Cerebellar nuclear complex (tissue), 1 donor: ENCODE measurements around the gene TMA7B.

Experiments used
- DNase-seq, 2 experiments: peaks; one replicate each; lab custom pipeline; 2025; lab: John Stamatoyannopoulos, UW

TMA7B gene

GRCh38 chr22:39959640-39960447 lies at the start of gene TMA7B:
TMA7B (plus strand) TSS chr22:39960397; CDS start chr22:39964375, 3,978 bp downstream.
- DNase-seq = no peak

- DNase-seq = no peak
Observed at GRCh38 chr22:39910876-39911613, 49.2 kb upstream of the TMA7B start.

GRCh38 chr22:39913321-39913720 lies 46.9 kb upstream of the TMA7B start:
- no peak for DNase-seq

- DNase-seq = no peak
Observed at GRCh38 chr22:39913886-39914285, 46.3 kb upstream of the TMA7B start.

GRCh38 chr22:39914584-39914983 lies 45.6 kb upstream of the TMA7B start:
- no peak for DNase-seq

DNA sequence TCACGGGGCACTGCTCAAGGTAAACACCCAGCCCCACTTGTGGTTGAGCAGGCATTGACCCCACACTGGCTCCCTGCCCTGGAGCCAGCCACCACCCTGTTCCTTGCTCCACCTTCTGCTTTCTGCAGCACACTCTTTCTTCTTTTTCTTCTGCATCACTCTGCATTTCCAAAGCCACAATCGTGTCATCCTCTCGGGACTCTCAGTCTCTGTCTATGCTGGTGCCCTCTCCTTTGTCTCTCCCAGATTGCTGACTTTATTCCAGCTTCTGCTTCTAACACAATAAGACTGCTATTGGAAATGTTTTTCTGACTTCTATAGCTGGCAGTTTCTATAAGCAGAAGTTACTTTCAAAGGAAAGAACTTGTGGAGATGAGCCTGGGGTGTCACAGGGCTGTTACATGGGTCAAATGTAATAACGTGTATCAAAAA lies 44.9 kb upstream of the TMA7B start:
- no peak for DNase-seq

DNA sequence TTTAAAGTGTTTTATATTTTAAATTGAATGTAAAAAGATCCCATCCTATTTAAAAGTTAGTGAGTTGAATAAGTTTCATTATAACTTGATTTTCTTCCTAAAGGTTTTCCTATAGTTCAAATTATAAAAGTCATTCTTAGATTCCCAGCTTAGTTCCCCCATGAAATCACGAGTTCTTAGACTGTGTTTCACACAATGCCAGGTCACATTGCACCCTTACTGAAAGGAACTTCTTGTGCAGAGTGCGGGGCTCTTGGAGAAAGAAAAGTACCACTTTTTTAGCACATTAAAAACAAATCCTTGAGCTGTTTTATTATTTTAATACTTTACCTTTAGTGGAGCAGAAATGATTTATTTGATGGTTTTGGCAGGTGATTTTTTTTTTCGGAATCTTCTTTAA lies 43.7 kb upstream of the TMA7B start:
- DNase-seq = no peak

GRCh38 chr22:39917197-39917643 lies 43.0 kb upstream of the TMA7B start:
- no peak for DNase-seq

DNA sequence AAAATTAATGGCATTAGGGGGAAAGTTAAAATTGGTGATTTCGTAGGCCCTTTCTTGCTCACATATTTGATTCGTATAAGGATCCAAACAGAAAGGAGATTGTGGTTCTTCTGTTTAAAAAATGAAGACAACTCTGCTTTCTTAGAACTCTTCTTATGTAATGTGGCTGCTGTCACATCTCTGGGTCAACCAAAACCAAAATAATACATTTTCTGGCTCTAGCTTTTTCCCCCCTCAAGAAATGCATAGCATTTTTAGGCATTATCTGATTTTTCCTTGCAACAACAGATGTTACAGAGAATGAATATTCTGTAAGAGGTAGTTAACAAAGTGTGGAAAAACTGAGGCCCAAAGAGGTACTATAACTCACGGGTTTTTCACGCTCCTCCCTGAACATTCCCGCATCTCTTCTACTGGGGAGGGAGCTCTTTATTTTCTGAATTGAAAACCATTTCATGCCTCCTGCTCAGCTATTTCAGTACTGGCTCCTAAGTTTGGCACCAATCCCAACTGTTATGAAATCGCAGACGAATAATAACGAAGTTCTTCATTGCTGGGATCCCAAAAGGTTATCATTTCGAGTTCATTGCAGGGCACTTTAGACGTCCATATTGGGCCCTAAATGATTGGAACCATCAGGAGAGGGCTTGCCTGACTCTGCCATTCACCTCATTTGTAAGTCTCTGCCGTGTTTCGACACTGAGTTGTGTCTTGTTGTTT lies 42.3 kb upstream of the TMA7B start:
- no peak for DNase-seq

DNA sequence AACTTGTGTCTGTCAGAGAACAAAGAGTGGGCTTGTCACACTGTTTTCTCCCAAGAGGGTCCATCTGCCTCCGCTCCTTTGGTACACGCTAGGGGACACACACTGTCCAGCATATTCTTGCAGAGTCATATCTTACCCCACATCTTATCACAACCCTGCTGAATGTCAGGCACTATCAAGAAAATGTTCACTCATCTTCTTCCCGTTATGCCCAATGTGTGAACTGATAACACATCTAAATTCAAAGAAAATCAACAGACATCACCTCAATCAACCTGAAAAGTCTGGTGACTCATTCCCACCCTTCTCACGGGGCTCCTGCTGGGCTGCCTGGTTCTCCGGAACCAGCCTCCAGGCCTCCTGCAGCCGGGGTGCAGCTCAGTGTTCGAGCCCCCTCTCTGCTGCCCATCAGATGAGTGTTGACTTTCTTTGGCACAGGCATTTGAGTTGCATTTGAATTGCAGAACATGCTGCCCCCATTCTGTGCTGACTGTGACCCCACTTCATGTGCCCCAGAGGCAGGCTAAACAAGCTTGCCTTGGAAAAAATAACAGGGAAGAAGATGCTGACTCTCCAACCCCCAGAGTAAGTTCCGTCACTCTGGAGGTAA lies 40.0 kb upstream of the TMA7B start:
- DNase-seq = no peak

- DNase-seq = no peak
Observed at GRCh38 chr22:39923696-39924095, 36.5 kb upstream of the TMA7B start.

DNA sequence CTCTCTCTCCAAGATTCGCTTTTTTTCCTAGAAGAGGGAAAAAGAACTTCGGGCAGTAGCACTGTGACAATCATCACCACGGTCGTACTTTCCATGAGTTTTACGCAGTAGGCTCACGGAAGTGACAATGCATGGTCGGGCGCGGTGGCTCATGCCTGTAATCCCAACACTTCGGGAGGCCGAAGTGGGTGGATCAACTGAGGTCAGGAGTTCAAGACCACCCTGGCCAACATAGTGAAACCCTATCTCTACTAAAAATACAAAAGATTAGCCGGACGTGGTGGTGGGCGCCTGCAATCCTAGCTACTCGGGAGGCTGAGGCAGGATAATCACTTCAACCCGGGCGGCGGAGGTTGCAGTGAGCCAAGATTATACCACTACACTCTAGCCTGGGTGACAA lies 35.9 kb upstream of the TMA7B start:
- DNase-seq = no peak

DNA sequence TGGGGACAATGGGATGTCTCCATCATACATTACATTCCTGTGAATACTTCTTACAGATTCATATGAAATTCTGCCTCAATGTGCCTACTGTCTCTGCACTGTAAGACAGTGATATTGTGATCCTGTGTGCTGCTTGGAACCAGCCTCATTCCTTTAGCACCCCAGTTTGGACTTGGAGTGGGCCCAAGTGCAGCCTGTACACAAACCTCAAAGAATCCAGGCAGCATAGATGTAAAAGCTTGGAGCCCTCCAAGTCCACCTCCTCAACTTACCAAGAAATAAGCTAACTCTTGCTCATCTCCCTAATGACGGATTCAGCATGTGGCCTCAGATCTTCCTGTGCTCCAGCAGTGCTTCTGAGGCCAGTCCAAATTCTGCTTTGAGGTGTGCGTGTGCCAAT lies 34.9 kb upstream of the TMA7B start:
- no peak for DNase-seq

GRCh38 chr22:39925909-39926679 lies 34.1 kb upstream of the TMA7B start:
- no peak for DNase-seq

- DNase-seq = no peak
Observed at GRCh38 chr22:39926753-39927152, 33.4 kb upstream of the TMA7B start.

GRCh38 chr22:39927544-39927943 lies 32.7 kb upstream of the TMA7B start:
- no peak for DNase-seq

DNA sequence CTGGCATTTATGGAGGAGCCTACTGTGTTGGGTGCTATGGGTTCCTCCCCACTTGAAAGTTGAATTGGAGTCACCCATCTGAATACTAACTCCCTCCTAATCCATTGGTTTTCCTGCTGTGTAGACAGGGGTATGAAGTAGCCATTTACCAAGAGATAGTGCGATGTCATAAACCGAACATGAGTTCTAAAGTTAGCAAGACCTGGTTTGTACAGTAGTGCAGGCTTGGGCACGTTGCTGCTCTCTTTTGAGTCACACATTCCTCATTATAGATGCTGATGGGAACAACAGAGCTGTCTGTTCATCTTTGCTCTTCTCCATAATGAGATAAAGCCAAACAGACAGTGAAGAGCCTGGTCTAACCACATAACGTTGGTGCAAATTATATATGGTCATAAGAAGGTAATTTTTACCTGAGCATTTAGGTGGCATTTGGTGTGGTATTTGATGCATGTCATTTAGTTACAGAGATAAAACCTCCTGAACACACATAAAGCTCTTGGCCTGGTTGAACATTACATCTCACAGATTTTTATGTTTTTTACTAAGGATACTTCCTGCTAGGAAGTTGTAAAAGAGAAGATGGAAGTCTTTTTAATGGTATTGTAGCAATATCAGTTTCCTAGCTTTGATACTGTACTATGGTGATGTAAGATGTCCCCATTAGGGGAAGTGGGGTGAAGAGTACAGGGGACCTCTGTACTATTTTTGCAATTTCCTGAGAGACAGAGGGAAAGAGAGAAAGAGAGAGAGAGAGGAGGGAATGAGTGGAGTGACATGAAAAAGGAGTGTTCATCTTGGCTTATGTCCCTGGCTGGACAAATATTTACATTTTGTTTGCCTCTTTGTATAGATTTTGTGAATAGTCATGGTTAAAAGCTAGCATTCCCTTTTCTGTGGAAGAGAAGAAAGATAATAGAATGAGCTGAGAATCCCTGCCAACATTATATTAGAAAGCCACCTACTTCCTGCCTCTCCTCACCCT lies 31.4 kb upstream of the TMA7B start:
- no peak for DNase-seq

DNA sequence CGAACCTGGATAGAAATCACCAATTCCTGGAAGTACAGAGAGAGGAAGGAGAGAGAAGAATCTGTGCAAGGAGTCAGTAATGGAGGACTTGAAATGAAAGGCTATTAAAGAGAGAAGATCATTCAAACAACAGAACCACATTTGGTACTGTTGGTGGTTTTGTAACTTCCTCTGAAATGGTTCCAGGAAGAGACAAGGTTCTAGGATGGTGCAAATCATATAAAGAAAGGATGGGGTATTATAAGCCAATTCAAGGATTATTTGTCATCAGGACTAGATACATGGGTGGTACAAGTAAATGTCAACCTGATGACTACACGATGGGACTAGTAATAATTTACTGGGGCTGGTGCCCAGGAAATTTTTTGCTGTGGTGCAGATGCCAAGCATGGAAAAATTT lies 28.9 kb upstream of the TMA7B start:
- DNase-seq = no peak

DNA sequence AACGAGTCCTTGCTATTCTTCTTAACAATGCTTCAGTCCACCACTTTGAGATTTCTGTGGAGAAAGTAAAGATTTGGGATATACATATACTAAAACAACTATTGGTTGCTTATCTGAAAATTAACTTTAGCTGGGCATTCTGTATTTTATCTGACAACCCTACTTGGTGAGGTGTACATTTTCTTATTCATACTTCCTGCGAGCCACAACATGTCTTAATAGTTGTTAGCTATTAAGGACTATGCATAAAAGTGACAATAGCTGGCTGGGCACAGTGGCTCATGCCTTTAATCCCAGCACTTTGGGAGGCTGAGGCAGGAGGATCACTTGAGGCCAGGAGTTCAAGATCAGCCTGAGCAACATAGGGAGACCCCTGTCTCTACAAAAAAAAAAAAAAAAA lies 28.0 kb upstream of the TMA7B start:
- no peak for DNase-seq
